ENCODE results near the gene CCNYL1. TPM values are rescaled to one million over a fixed set of nuclear protein-coding genes. Genes with fewer than 3 reads are reported as not detected.

The CCNYL1 gene
- total RNA-seq, 1 donor from 2014 or later = 25.7 TPM

- TF ChIP-seq CTCF (IDR thresholded peaks at IDR 0.05) = no peak
- ATAC-seq (peak; percentile 66), DNase-seq (no peak)
These were observed 80.9 kb downstream of the CCNYL1 start for GRCh38 chr2:207792244-207792785.

DNA sequence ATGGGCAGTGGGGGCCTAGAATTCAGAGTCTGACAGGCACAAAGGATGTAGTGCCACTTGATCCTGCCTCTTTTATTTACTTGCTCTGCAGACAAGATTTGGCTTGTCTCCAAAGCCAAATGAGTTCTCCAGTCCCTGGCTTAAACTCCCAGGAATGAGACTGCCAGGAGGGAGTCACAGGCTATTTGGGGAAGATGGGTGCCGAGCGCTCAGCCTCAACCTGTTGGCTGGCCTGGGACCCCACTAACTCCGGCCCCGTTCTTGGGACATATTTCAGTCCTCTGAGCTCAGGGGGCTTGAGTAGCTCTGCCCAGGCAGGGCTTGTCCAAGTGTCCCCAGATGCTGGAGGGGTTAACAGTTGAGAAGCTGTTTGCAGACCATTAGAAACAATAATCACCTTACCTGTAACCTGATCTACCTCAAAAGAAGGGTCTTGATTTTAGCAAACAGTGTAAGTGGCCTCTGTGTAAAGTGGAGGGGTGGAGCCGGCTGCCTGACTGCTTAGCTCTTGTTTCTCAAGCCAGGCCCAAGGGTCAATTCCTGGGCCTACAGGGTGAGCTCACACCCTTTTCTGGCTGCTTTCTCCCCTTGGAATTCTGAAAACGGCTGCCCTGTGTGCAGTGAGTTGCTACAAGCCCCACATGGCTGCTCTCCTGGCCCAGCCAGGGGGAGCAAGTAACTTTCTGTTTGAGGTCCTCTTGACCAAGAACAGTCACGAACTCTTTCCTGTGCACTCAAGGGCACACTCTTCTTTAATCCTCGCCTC lies 85.3 kb downstream of the CCNYL1 start:
- Histone ChIP-seq H3K36me3 (no peaks in the 10 kb centered on the region), H3K4me1 (peaks cover 5% of the 10 kb centered on the region), H3K9me3 (no peaks in the 10 kb centered on the region), H3K4me3 (no peak overlapping the region), H3K27me3 (no peaks in the 10 kb centered on the region), H3K27ac (peak overlapping the region; percentile 81)
- no peak for TF ChIP-seq CTCF (IDR thresholded peaks at IDR 0.05)
- ATAC-seq (peak; percentile 94), DNase-seq (peak; percentile 81)
- intact Hi-C loops (cut with DNase I) = no loop called here

More at GRCh38 chr2:207792244-207792785, 80.9 kb downstream of the CCNYL1 start:
- peak overlapping the region; percentile 47 for H3K27ac ChIP-seq
- no peak overlapping the region for H3K4me3 ChIP-seq
- no peaks in the 10 kb centered on the region for H3K36me3 ChIP-seq
- H3K4me1 ChIP-seq = peaks cover 5% of the 10 kb centered on the region
- intact Hi-C loops (cut with DNase I) = no loop called here
- H3K27me3 ChIP-seq = no peaks in the 10 kb centered on the region
- no peaks in the 10 kb centered on the region for H3K9me3 ChIP-seq

DNA sequence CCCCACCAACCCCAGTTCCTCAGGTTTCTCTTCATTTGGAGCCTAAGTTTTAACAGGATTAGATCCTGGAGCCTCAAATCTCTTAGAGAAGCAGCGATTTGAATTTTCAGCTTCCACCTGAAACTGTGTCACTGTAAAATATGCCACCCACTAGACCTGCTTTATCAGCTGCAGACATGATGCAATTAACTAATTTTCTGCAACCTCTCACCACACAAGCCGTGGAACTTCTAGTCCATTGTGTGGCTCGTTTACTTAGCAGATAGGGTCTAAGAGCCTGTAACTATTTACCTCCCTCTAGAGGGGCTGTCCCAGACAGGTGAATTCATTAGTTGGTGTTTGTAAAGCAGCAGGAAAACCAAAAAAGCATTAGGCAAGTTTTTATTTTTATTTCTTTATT lies 89.8 kb downstream of the CCNYL1 start:
- peaks cover 5% of the 10 kb centered on the region for H3K4me1 ChIP-seq
- H3K27me3 ChIP-seq = no peaks in the 10 kb centered on the region
- ATAC-seq (peak; percentile 35), DNase-seq (no peak)
- H3K36me3 ChIP-seq = no peaks in the 10 kb centered on the region
- TF ChIP-seq CTCF (IDR thresholded peaks at IDR 0.05) = no peak
- no peak overlapping the region for H3K27ac ChIP-seq
- intact Hi-C loops (cut with DNase I) = no loop called here
- no peaks in the 10 kb centered on the region for H3K9me3 ChIP-seq
- H3K4me3 ChIP-seq = no peak overlapping the region

DNA sequence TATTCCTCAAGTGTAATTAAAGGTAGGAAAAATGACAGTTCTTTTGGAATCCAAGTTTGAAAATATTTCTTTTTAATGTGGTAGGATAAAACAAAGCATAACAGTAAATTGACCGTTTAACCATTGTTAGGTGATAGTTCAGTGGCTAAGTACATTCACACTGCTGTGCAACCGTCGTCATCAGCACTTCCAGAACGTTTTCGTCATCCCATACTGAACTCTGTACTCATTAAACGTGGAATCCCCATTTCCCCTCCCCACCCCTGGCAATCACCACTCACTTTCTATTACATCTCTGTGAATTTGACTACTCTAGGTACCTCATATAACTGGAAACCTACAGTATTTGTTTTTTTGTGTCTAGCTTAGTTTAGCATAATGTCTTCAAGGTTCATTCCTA lies 91.2 kb downstream of the CCNYL1 start:
- TF ChIP-seq CTCF (IDR thresholded peaks at IDR 0.05) = no peak
- Histone ChIP-seq H3K27me3 (no peaks in the 10 kb centered on the region), H3K9me3 (no peaks in the 10 kb centered on the region), H3K36me3 (no peaks in the 10 kb centered on the region), H3K4me3 (no peak overlapping the region), H3K4me1 (no peaks in the 10 kb centered on the region), H3K27ac (no peak overlapping the region)
- ATAC-seq (no peak), DNase-seq (no peak)
- intact Hi-C loops (cut with DNase I) = no loop called here

Other genes starting within 250 kb of the CCNYL1 start
- 60.2 TPM for gene CREB1, start 181.7 kb upstream of the CCNYL1 start, total RNA-seq
- 10.9 TPM for gene METTL21A, start 86.2 kb upstream of the CCNYL1 start, total RNA-seq
- 42.5 TPM for gene FZD5, start 58.3 kb downstream of the CCNYL1 start, total RNA-seq